Kidney tubule cell (primary cell): Measurements from ENCODE around the gene SLIT1.

Experiments used
- DNase-seq: peaks from one replicate; pipeline ENCODE4 v3.0.0-alpha.2; 2018; ENCODE audit warnings: low spot score

SLIT1 gene

GRCh38 chr10:96968682-96969423 lies 216.9 kb downstream of the SLIT1 start:
- DNase-seq, result peak; percentile 58

- DNase-seq, result no peak
Observed at GRCh38 chr10:96967847-96968246, 217.9 kb downstream of the SLIT1 start.

- no peak for DNase-seq
Observed at GRCh38 chr10:96964131-96964530, 221.6 kb downstream of the SLIT1 start.

- no peak for DNase-seq
Observed at GRCh38 chr10:96960872-96961271, 224.9 kb downstream of the SLIT1 start.

GRCh38 chr10:96959733-96960132 lies 226.0 kb downstream of the SLIT1 start:
- DNase-seq, result no peak

GRCh38 chr10:96958071-96958470 lies 227.7 kb downstream of the SLIT1 start:
- DNase-seq, result no peak

GRCh38 chr10:96955794-96956193 lies 230.0 kb downstream of the SLIT1 start:
- no peak for DNase-seq

- DNase-seq, result no peak
Observed at GRCh38 chr10:96951954-96952353, 233.8 kb downstream of the SLIT1 start.

GRCh38 chr10:96949039-96949683 lies 236.6 kb downstream of the SLIT1 start:
- no peak for DNase-seq
